ENCODE data around the gene BAD. TPM values are rescaled to one million over a fixed set of nuclear protein-coding genes. Genes with fewer than 3 reads are reported as not detected.

Gene BAD
- total RNA-seq, 1 donor from 2014 or later: 26.6 TPM

GRCh38 chr11:64249563-64250414, 34.7 kb downstream of the BAD start:
- Mint-ChIP-seq H3K4me1 (peaks cover 27% of the 10 kb centered on the region), H3K27me3 (no peaks in the 10 kb centered on the region), H3K27ac (no peak overlapping the region), H3K4me3 (no peak overlapping the region), H3K9me3 (no peaks in the 10 kb centered on the region), H3K36me3 (ENCODE audit: low read depth) (peaks cover 6% of the 10 kb centered on the region)
- POLR2A ChIA-PET: interaction anchor here (1.0 to 2.8 kb wide), 11 partner anchors 9 to 63 kb away, joined by 3 to 15 read pairs (median 5); partner anchors contain the start of genes DNAJC4, ESRRA, FKBP2 and STIP1
- CTCF ChIA-PET: interaction anchor here (0.9 to 2.9 kb wide), 9 partner anchors 9 to 105 kb away, joined by 3 to 14 read pairs (median 6); partner anchors contain the start of genes ESRRA, FERMT3 and FKBP2
- ATAC-seq (ENCODE audit: low read depth): no peak
- no peak for DNase-seq
- intact Hi-C loops (cut with micrococcal nuclease): loop anchor here (10.0 kb wide), 1 partner anchor 525 kb away; the partner anchor contains the start of gene SF1
- no peak for TF ChIP-seq CTCF (IDR thresholded peaks at IDR 0.05)

- H3K36me3 Mint-ChIP-seq (ENCODE audit: low read depth): peaks cover 9% of the 10 kb centered on the region
- intact Hi-C loops (cut with micrococcal nuclease): loop anchor here (10.0 kb wide), 1 partner anchor 526 kb away; the partner anchor contains the start of gene SF1
- ChIA-PET POLR2A (interaction anchor here (1.4 to 2.6 kb wide), 3 partner anchors 8 to 62 kb away, joined by 3 to 14 read pairs (median 9); partner anchors contain the start of genes FKBP2 and STIP1), CTCF (interaction anchor here (0.9 to 2.1 kb wide), 6 partner anchors 8 to 52 kb away, joined by 3 to 14 read pairs (median 6); partner anchors contain the start of genes FERMT3 and FKBP2)
- TF ChIP-seq CTCF (IDR thresholded peaks at IDR 0.05): no peak
- H3K27me3 Mint-ChIP-seq: no peaks in the 10 kb centered on the region
- H3K4me3 Mint-ChIP-seq: peak overlapping the region; percentile 32
- no peak for ATAC-seq (ENCODE audit: low read depth)
- no peaks in the 10 kb centered on the region for H3K9me3 Mint-ChIP-seq
- H3K4me1 Mint-ChIP-seq: peaks cover 29% of the 10 kb centered on the region
- DNase-seq: no peak
- H3K27ac Mint-ChIP-seq: no peak overlapping the region
Observed at GRCh38 chr11:64249038-64249437, 35.4 kb downstream of the BAD start.

GRCh38 chr11:64248578-64248977, 35.9 kb downstream of the BAD start:
- ATAC-seq (ENCODE audit: low read depth) (no peak), DNase-seq (no peak)
- peak overlapping the region; percentile 30 for H3K27ac Mint-ChIP-seq
- no peaks in the 10 kb centered on the region for H3K27me3 Mint-ChIP-seq
- TF ChIP-seq CTCF (IDR thresholded peaks at IDR 0.05): no peak
- CTCF ChIA-PET: interaction anchor here (1.9 kb wide), 1 partner anchor 44 kb away, joined by 14 read pairs; no protein-coding TSS in a partner anchor
- intact Hi-C loops (cut with micrococcal nuclease): loop anchor here (10.0 kb wide), 1 partner anchor 526 kb away; the partner anchor contains the start of gene SF1
- H3K4me1 Mint-ChIP-seq: peaks cover 32% of the 10 kb centered on the region
- H3K4me3 Mint-ChIP-seq: peak overlapping the region; percentile 11
- POLR2A ChIA-PET: interaction anchor here (1.4 kb wide), 1 partner anchor 9 kb away, joined by 3 read pairs; no protein-coding TSS in a partner anchor
- no peaks in the 10 kb centered on the region for H3K9me3 Mint-ChIP-seq
- H3K36me3 Mint-ChIP-seq (ENCODE audit: low read depth): peaks cover 13% of the 10 kb centered on the region

GRCh38 chr11:64247729-64248531, 36.5 kb downstream of the BAD start:
- Mint-ChIP-seq H3K4me3 (peak overlapping the region; percentile 74), H3K9me3 (no peaks in the 10 kb centered on the region), H3K36me3 (ENCODE audit: low read depth) (peaks cover 19% of the 10 kb centered on the region), H3K27ac (peak overlapping the region; percentile 30), H3K27me3 (no peaks in the 10 kb centered on the region), H3K4me1 (peaks cover 39% of the 10 kb centered on the region)
- POLR2A ChIA-PET: interaction anchor here (0.8 to 8.7 kb wide), 5 partner anchors 18 to 42 kb away, joined by 3 to 127 read pairs (median 19); partner anchors contain the start of genes BAD, DNAJC4, FERMT3 and NUDT22
- TF ChIP-seq CTCF (IDR thresholded peaks at IDR 0.05): no peak
- ATAC-seq (ENCODE audit: low read depth): no peak
- intact Hi-C loops (cut with micrococcal nuclease): loop anchor here (10.0 kb wide), 1 partner anchor 527 kb away; the partner anchor contains the start of gene SF1
- DNase-seq: no peak
- CTCF ChIA-PET: interaction anchor here (6.2 kb wide), 1 partner anchor 42 kb away, joined by 37 read pairs; the partner anchor contains the start of gene FERMT3

Data from activated B cell treated with CpG ODN at 0.5 μM for 24 hours (primary cell).